NCI-H510A treated with DMSO at 0.1 percent for 48 hours (cell line): Measurements from ENCODE around the gene VDR.

Experiments used
- DNase-seq: peaks from one replicate; lab custom pipeline; 2025; lab: John Stamatoyannopoulos, UW

Gene VDR

GRCh38 chr12:47894068-47894467 lies 10.7 kb downstream of the VDR start:
- no peak for DNase-seq

GRCh38 chr12:47892819-47893218 lies 12.0 kb downstream of the VDR start:
- DNase-seq = no peak

GRCh38 chr12:47891356-47891755 lies 13.4 kb downstream of the VDR start:
- DNase-seq = no peak

- DNase-seq = no peak
Observed at GRCh38 chr12:47889040-47889439, 15.8 kb downstream of the VDR start.

GRCh38 chr12:47888153-47888819 lies 16.5 kb downstream of the VDR start:
- no peak for DNase-seq

GRCh38 chr12:47887529-47887928 lies 17.3 kb downstream of the VDR start:
- DNase-seq = no peak

- DNase-seq = no peak
Observed at GRCh38 chr12:47886510-47887240, 18.1 kb downstream of the VDR start.

GRCh38 chr12:47885566-47885965 lies 19.2 kb downstream of the VDR start:
- no peak for DNase-seq

GRCh38 chr12:47885012-47885501 lies 19.7 kb downstream of the VDR start:
- DNase-seq = no peak

GRCh38 chr12:47884501-47884900 lies 20.3 kb downstream of the VDR start:
- no peak for DNase-seq

GRCh38 chr12:47883663-47884195 lies 21.1 kb downstream of the VDR start:
- DNase-seq = no peak

GRCh38 chr12:47882781-47883546 lies 21.8 kb downstream of the VDR start:
- no peak for DNase-seq

GRCh38 chr12:47881826-47882427 lies 22.9 kb downstream of the VDR start:
- no peak for DNase-seq

- DNase-seq = no peak
Observed at GRCh38 chr12:47881051-47881450, 23.7 kb downstream of the VDR start.

GRCh38 chr12:47878918-47879481 lies 25.8 kb downstream of the VDR start:
- no peak for DNase-seq

- no peak for DNase-seq
Observed at GRCh38 chr12:47878293-47878917, 26.4 kb downstream of the VDR start.

- DNase-seq = no peak
Observed at GRCh38 chr12:47877081-47877480, 27.7 kb downstream of the VDR start.

GRCh38 chr12:47876440-47876960 lies 28.3 kb downstream of the VDR start:
- DNase-seq = no peak

- DNase-seq = no peak
Observed at GRCh38 chr12:47875746-47876439, 28.9 kb downstream of the VDR start.

- no peak for DNase-seq
Observed at GRCh38 chr12:47874316-47874715, 30.5 kb downstream of the VDR start.
